ENCODE measurements around the gene SOWAHB.
"Not testable (repeated sequence)": the region's sequence is repeated elsewhere in the genome, so short reads cannot be mapped to it uniquely, and the experiment has no call there.

The SOWAHB gene

GRCh38 chr4:76895619-76896018 is 2.3 kb downstream of the SOWAHB start:
- DNase-seq, result no peak

GRCh38 chr4:76894537-76895255 is 3.2 kb downstream of the SOWAHB start:
- DNase-seq, result no peak

- DNase-seq, result no peak
Observed at GRCh38 chr4:76892601-76893000, 5.3 kb downstream of the SOWAHB start.

- no peak for DNase-seq
Observed at GRCh38 chr4:76892001-76892400, 5.9 kb downstream of the SOWAHB start.

GRCh38 chr4:76886848-76887441 is 11.0 kb downstream of the SOWAHB start:
- no peak for DNase-seq

- DNase-seq, result no peak
Observed at GRCh38 chr4:76886214-76886613, 11.7 kb downstream of the SOWAHB start.

GRCh38 chr4:76883147-76883546 is 14.8 kb downstream of the SOWAHB start:
- DNase-seq, result no peak

GRCh38 chr4:76882630-76883029 is 15.3 kb downstream of the SOWAHB start:
- DNase-seq, result no peak

GRCh38 chr4:76881375-76881774 is 16.6 kb downstream of the SOWAHB start:
- no peak for DNase-seq

- no peak for DNase-seq
Observed at GRCh38 chr4:76879731-76880364, 18.1 kb downstream of the SOWAHB start.

GRCh38 chr4:76878641-76879165 is 19.2 kb downstream of the SOWAHB start:
- DNase-seq, result not testable (repeated sequence)

- DNase-seq, result no peak
Observed at GRCh38 chr4:76874176-76874575, 23.8 kb downstream of the SOWAHB start.

GRCh38 chr4:76873495-76873894 is 24.4 kb downstream of the SOWAHB start:
- DNase-seq, result no peak

- no peak for DNase-seq
Observed at GRCh38 chr4:76872556-76872955, 25.4 kb downstream of the SOWAHB start.

GRCh38 chr4:76868780-76869179 is 29.2 kb downstream of the SOWAHB start:
- DNase-seq, result not testable (repeated sequence)

GRCh38 chr4:76867880-76868655 is 29.9 kb downstream of the SOWAHB start:
- no peak for DNase-seq

- no peak for DNase-seq
Observed at GRCh38 chr4:76867377-76867776, 30.6 kb downstream of the SOWAHB start.

- no peak for DNase-seq
Observed at GRCh38 chr4:76866641-76867040, 31.3 kb downstream of the SOWAHB start.

- DNase-seq, result no peak
Observed at GRCh38 chr4:76858319-76858718, 39.6 kb downstream of the SOWAHB start.

GRCh38 chr4:76857074-76857409 is 40.9 kb downstream of the SOWAHB start:
- no peak for DNase-seq

- no peak for DNase-seq
Observed at GRCh38 chr4:76856243-76857073, 41.5 kb downstream of the SOWAHB start.

- no peak for DNase-seq
Observed at GRCh38 chr4:76854858-76855257, 43.1 kb downstream of the SOWAHB start.
